ENCODE measurements around the gene CACNB4. TPM values are rescaled to one million over a fixed set of nuclear protein-coding genes. Genes with fewer than 3 reads are reported as not detected.
A peak's percentile ranks its signal among the peaks of the same experiment; 100 is the strongest.

The CACNB4 gene
- total RNA-seq, 4 donors from 2014 or later: 1.5 to 5.4 (median 2.4) TPM

- DNase-seq (ENCODE audit: low spot score): no peak
- TF ChIP-seq CTCF (IDR thresholded peaks at IDR 0.05): no peak
Observed at GRCh38 chr2:152099367-152100050, 665 bp upstream of the CACNB4 start.

DNA sequence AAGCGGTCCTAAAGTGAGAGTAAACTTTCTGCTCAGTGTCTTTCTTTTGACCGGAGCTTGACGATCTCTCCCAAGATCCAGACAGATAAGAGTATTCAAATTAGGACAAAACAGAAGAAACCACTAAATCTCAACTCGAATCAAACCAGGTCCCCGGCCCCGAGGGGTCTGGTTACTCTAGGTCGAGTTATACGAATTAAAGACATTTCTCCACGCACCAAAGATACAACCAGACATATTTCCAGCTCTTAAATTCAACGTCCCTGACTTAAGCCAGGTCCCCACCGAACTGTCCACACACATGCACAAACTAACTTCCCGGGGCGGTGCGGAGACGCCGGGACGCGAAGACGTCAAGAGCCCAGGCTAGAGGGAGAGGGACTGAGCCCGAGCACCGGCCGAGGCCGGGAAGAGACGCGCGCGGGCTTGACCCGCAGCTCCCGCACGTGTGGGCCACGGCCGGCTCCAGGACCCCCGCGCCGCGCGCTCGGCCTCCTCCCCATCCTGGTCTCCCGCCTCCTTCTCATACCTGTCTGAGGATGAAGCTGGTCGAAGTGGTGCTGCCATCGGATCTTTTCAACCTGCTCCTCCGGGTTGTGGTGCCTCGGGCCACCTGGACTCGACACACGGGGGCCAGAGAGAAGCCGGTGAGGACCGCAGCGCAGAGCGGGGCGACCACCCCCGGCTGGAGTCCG lies 896 bp downstream of the CACNB4 start:
- peak; percentile 51 for ATAC-seq (ENCODE audit: low FRiP score)
- DNase-seq (ENCODE audit: low spot score): no peak
- no peak for TF ChIP-seq CTCF (IDR thresholded peaks at IDR 0.05)

More at GRCh38 chr2:152099367-152100050, 665 bp upstream of the CACNB4 start:
- peak; percentile 30 for ATAC-seq (ENCODE audit: low FRiP score)

GRCh38 chr2:152097290-152097800 lies 1.5 kb downstream of the CACNB4 start:
- DNase-seq (ENCODE audit: low spot score) (no peak), ATAC-seq (ENCODE audit: low FRiP score) (peak; percentile 54)
- no peak for TF ChIP-seq CTCF (IDR thresholded peaks at IDR 0.05)

DNA sequence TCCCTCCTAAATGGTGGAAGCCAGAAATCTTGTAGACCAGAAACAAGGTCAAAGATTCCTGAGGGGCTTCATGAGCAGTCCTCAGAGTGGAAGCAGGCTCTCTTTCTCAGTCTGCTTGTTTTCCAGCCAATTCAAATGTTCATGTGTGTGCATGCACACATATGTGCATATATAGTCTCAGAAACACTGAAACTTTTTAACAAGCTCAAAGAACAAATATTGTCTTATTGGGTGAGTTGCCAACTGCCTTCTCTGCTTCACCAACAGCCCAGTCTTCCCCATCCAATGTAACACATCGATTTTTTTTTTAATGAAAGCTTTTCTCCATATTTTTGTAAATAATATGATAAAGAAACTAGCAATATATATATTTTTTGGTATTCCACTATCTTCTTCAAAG lies 3.7 kb downstream of the CACNB4 start:
- ATAC-seq (ENCODE audit: low FRiP score): no peak
- DNase-seq (ENCODE audit: low spot score): no peak

GRCh38 chr2:152094014-152094413 lies 4.8 kb downstream of the CACNB4 start:
- no peak for TF ChIP-seq CTCF (IDR thresholded peaks at IDR 0.05)
- ATAC-seq (ENCODE audit: low FRiP score) (no peak), DNase-seq (ENCODE audit: low spot score) (no peak)

More for the DNA sequence above, 3.7 kb downstream of the CACNB4 start:
- TF ChIP-seq CTCF (IDR thresholded peaks at IDR 0.05): no peak

DNA sequence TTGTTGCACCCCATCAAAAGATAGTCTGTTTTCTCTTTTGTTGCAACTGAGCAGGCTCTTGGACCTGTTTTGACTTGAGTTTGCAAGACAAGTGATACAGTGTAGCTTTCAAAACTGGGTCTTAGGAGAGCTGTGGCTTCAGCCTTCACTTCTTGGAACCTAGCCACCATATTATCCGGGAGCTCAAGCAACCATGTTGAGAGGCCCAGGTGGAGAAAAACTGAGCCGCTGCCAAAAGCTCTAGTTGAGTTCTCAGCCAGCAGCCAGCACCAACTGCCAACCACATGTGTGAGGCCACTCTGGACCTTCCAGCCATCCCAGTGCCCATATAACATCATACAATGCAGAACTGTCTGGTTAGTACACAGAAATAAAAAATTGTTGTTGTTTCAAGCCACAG lies 5.4 kb downstream of the CACNB4 start:
- TF ChIP-seq CTCF (IDR thresholded peaks at IDR 0.05): no peak
- DNase-seq (ENCODE audit: low spot score): no peak
- no peak for ATAC-seq (ENCODE audit: low FRiP score)
